Measurements from ENCODE around the gene FN3KRP.
A peak's percentile ranks its signal among the peaks of the same experiment; 100 is the strongest.

The FN3KRP gene

GRCh38 chr17:82678265-82678891 lies 38.1 kb upstream of the FN3KRP start:
- H3K9ac ChIP-seq (ENCODE audit: low read depth, low read length), result no peak overlapping the region
- peak overlapping the region; percentile 33 for H3K4me3 ChIP-seq (ENCODE audit: low read length)
- H3K27me3 ChIP-seq (ENCODE audit: control insufficient read depth, insufficient read depth, low read length), result no peaks in the 10 kb centered on the region
- H3K4me1 ChIP-seq (ENCODE audit: control insufficient read depth, insufficient read depth, low read length), result peaks cover 9% of the 10 kb centered on the region
- no peaks in the 10 kb centered on the region for H3K9me3 ChIP-seq (replicated peaks; ENCODE audit: low read length)
- H3K36me3 ChIP-seq (ENCODE audit: insufficient read depth, low read length), result no peaks in the 10 kb centered on the region
- peak overlapping the region; percentile 37 for H3K4me2 ChIP-seq (ENCODE audit: low read length)

- no peak overlapping the region for H3K9ac ChIP-seq (ENCODE audit: low read depth, low read length)
These were observed 36.7 kb upstream of the FN3KRP start for GRCh38 chr17:82679586-82680465.

GRCh38 chr17:82681547-82681946 lies 35.0 kb upstream of the FN3KRP start:
- no peak overlapping the region for H3K4me2 ChIP-seq (ENCODE audit: low read length)
- peaks cover 9% of the 10 kb centered on the region for H3K4me1 ChIP-seq (ENCODE audit: control insufficient read depth, insufficient read depth, low read length)
- no peak overlapping the region for H3K4me3 ChIP-seq (ENCODE audit: low read length)
- no peak overlapping the region for H3K9ac ChIP-seq (ENCODE audit: low read depth, low read length)
- H3K36me3 ChIP-seq (ENCODE audit: insufficient read depth, low read length), result no peaks in the 10 kb centered on the region
- no peaks in the 10 kb centered on the region for H3K27me3 ChIP-seq (ENCODE audit: control insufficient read depth, insufficient read depth, low read length)
- no peaks in the 10 kb centered on the region for H3K9me3 ChIP-seq (replicated peaks; ENCODE audit: low read length)

More at GRCh38 chr17:82679586-82680465, 36.7 kb upstream of the FN3KRP start:
- H3K4me3 ChIP-seq (ENCODE audit: low read length), result no peak overlapping the region
- no peaks in the 10 kb centered on the region for H3K36me3 ChIP-seq (ENCODE audit: insufficient read depth, low read length)
- no peaks in the 10 kb centered on the region for H3K27me3 ChIP-seq (ENCODE audit: control insufficient read depth, insufficient read depth, low read length)
- no peak overlapping the region for H3K4me2 ChIP-seq (ENCODE audit: low read length)
- peaks cover 9% of the 10 kb centered on the region for H3K4me1 ChIP-seq (ENCODE audit: control insufficient read depth, insufficient read depth, low read length)
- H3K9me3 ChIP-seq (replicated peaks; ENCODE audit: low read length), result no peaks in the 10 kb centered on the region

GRCh38 chr17:82683534-82683933 lies 33.0 kb upstream of the FN3KRP start:
- Histone ChIP-seq H3K9ac (ENCODE audit: low read depth, low read length) (no peak overlapping the region), H3K36me3 (ENCODE audit: insufficient read depth, low read length) (no peaks in the 10 kb centered on the region), H3K4me3 (ENCODE audit: low read length) (no peak overlapping the region), H3K4me1 (ENCODE audit: control insufficient read depth, insufficient read depth, low read length) (peaks cover 2% of the 10 kb centered on the region), H3K9me3 (replicated peaks; ENCODE audit: low read length) (no peaks in the 10 kb centered on the region), H3K4me2 (ENCODE audit: low read length) (no peak overlapping the region), H3K27me3 (ENCODE audit: control insufficient read depth, insufficient read depth, low read length) (no peaks in the 10 kb centered on the region)

- no peaks in the 10 kb centered on the region for H3K27me3 ChIP-seq (ENCODE audit: control insufficient read depth, insufficient read depth, low read length)
- no peaks in the 10 kb centered on the region for H3K9me3 ChIP-seq (replicated peaks; ENCODE audit: low read length)
- no peaks in the 10 kb centered on the region for H3K4me1 ChIP-seq (ENCODE audit: control insufficient read depth, insufficient read depth, low read length)
- no peak overlapping the region for H3K4me2 ChIP-seq (ENCODE audit: low read length)
- no peak overlapping the region for H3K4me3 ChIP-seq (ENCODE audit: low read length)
- H3K36me3 ChIP-seq (ENCODE audit: insufficient read depth, low read length), result no peaks in the 10 kb centered on the region
- no peak overlapping the region for H3K9ac ChIP-seq (ENCODE audit: low read depth, low read length)
These were observed 32.2 kb upstream of the FN3KRP start for GRCh38 chr17:82684228-82684841.

GRCh38 chr17:82685291-82685690 lies 31.2 kb upstream of the FN3KRP start:
- Histone ChIP-seq H3K4me1 (ENCODE audit: control insufficient read depth, insufficient read depth, low read length) (no peaks in the 10 kb centered on the region), H3K9me3 (replicated peaks; ENCODE audit: low read length) (no peaks in the 10 kb centered on the region), H3K4me2 (ENCODE audit: low read length) (no peak overlapping the region), H3K27me3 (ENCODE audit: control insufficient read depth, insufficient read depth, low read length) (no peaks in the 10 kb centered on the region), H3K36me3 (ENCODE audit: insufficient read depth, low read length) (no peaks in the 10 kb centered on the region), H3K9ac (ENCODE audit: low read depth, low read length) (no peak overlapping the region), H3K4me3 (ENCODE audit: low read length) (no peak overlapping the region)

GRCh38 chr17:82686366-82687324 lies 29.9 kb upstream of the FN3KRP start:
- no peaks in the 10 kb centered on the region for H3K4me1 ChIP-seq (ENCODE audit: control insufficient read depth, insufficient read depth, low read length)
- H3K9ac ChIP-seq (ENCODE audit: low read depth, low read length), result no peak overlapping the region
- no peaks in the 10 kb centered on the region for H3K36me3 ChIP-seq (ENCODE audit: insufficient read depth, low read length)
- H3K27me3 ChIP-seq (ENCODE audit: control insufficient read depth, insufficient read depth, low read length), result no peaks in the 10 kb centered on the region
- H3K4me3 ChIP-seq (ENCODE audit: low read length), result no peak overlapping the region
- H3K4me2 ChIP-seq (ENCODE audit: low read length), result no peak overlapping the region
- no peaks in the 10 kb centered on the region for H3K9me3 ChIP-seq (replicated peaks; ENCODE audit: low read length)

- no peaks in the 10 kb centered on the region for H3K4me1 ChIP-seq (ENCODE audit: control insufficient read depth, insufficient read depth, low read length)
- H3K9me3 ChIP-seq (replicated peaks; ENCODE audit: low read length), result no peaks in the 10 kb centered on the region
- no peak overlapping the region for H3K4me2 ChIP-seq (ENCODE audit: low read length)
- no peak overlapping the region for H3K9ac ChIP-seq (ENCODE audit: low read depth, low read length)
- H3K27me3 ChIP-seq (ENCODE audit: control insufficient read depth, insufficient read depth, low read length), result no peaks in the 10 kb centered on the region
- H3K36me3 ChIP-seq (ENCODE audit: insufficient read depth, low read length), result no peaks in the 10 kb centered on the region
- H3K4me3 ChIP-seq (ENCODE audit: low read length), result no peak overlapping the region
These were observed 29.1 kb upstream of the FN3KRP start for GRCh38 chr17:82687375-82687861.

GRCh38 chr17:82687871-82688270 lies 28.6 kb upstream of the FN3KRP start:
- no peak overlapping the region for H3K9ac ChIP-seq (ENCODE audit: low read depth, low read length)
- no peak overlapping the region for H3K4me2 ChIP-seq (ENCODE audit: low read length)

GRCh38 chr17:82689077-82689476 lies 27.4 kb upstream of the FN3KRP start:
- H3K4me2 ChIP-seq (ENCODE audit: low read length), result no peak overlapping the region
- no peak overlapping the region for H3K4me3 ChIP-seq (ENCODE audit: low read length)
- no peak overlapping the region for H3K9ac ChIP-seq (ENCODE audit: low read depth, low read length)
- H3K27me3 ChIP-seq (ENCODE audit: control insufficient read depth, insufficient read depth, low read length), result no peaks in the 10 kb centered on the region
- no peaks in the 10 kb centered on the region for H3K4me1 ChIP-seq (ENCODE audit: control insufficient read depth, insufficient read depth, low read length)
- H3K36me3 ChIP-seq (ENCODE audit: insufficient read depth, low read length), result no peaks in the 10 kb centered on the region
- no peaks in the 10 kb centered on the region for H3K9me3 ChIP-seq (replicated peaks; ENCODE audit: low read length)

More at GRCh38 chr17:82687871-82688270, 28.6 kb upstream of the FN3KRP start:
- H3K27me3 ChIP-seq (ENCODE audit: control insufficient read depth, insufficient read depth, low read length), result no peaks in the 10 kb centered on the region
- H3K36me3 ChIP-seq (ENCODE audit: insufficient read depth, low read length), result no peaks in the 10 kb centered on the region
- no peaks in the 10 kb centered on the region for H3K9me3 ChIP-seq (replicated peaks; ENCODE audit: low read length)
- H3K4me3 ChIP-seq (ENCODE audit: low read length), result no peak overlapping the region
- no peaks in the 10 kb centered on the region for H3K4me1 ChIP-seq (ENCODE audit: control insufficient read depth, insufficient read depth, low read length)
